Glomerular endothelial cell (primary cell): ENCODE data around the gene HDHD3. TPM values are rescaled to one million over a fixed set of nuclear protein-coding genes. Genes with fewer than 3 reads are reported as not detected.
"Not testable (repeated sequence)": the region's sequence is repeated elsewhere in the genome, so short reads cannot be mapped to it uniquely, and the experiment has no call there.

Experiments used
- DNase-seq: peaks from one replicate; pipeline ENCODE4 v3.0.0-alpha.2; 2011; ENCODE audit warnings: low read depth, low spot score; ENCODE audit errors: extremely low read depth
- total RNA-seq: library from RNA; depleted of rRNA; stranded (reverse); fragments of >200 nt; gene quantifications from 2 replicates; pipeline ENCODE4 v1.2.3, GENCODE V29; 2015

The HDHD3 gene
- 8.5 and 17.4 TPM in 2 replicates for total RNA-seq

GRCh38 chr9:113376634-113377567 lies at the start of gene HDHD3:
HDHD3 (minus strand) TSS chr9:113376986; CDS start chr9:113374354, 2,632 bp downstream.
- no peak for DNase-seq

- no peak for DNase-seq
These were observed 48.3 kb upstream of the HDHD3 start for GRCh38 chr9:113425072-113425471.

- DNase-seq: no peak
These were observed 44.9 kb upstream of the HDHD3 start for GRCh38 chr9:113421726-113422125.

DNA sequence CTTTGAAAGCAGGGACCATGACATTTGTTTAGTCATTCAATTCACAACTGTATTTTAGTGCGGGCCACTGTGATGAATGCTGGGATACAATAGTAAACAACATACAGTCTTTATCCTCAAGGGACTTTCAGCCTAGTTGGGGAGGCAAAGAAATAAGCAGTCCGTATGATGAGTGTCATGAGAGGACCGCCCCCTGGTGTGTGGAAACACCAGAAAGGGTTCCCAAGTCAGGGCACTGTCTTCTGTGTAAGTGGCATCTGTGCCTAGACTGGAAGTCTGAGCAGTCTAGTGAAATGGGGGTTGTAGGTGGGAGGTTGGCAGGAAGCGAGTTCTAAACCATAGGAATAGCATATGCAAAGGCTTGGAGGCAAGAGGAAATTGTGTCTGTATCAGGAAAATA lies 40.6 kb upstream of the HDHD3 start:
- no peak for DNase-seq

- no peak for DNase-seq
These were observed 39.4 kb upstream of the HDHD3 start for GRCh38 chr9:113416149-113416721.

- peak; percentile 60 for DNase-seq
These were observed 33.5 kb upstream of the HDHD3 start, which contains the start of the genes C9orf43 and POLE3 for GRCh38 chr9:113410207-113410864. C9orf43 (plus strand) TSS chr9:113410747; CDS start chr9:113413494, 2,747 bp downstream. POLE3 (minus strand) TSS chr9:113410675; CDS start chr9:113410293, 382 bp downstream.

DNA sequence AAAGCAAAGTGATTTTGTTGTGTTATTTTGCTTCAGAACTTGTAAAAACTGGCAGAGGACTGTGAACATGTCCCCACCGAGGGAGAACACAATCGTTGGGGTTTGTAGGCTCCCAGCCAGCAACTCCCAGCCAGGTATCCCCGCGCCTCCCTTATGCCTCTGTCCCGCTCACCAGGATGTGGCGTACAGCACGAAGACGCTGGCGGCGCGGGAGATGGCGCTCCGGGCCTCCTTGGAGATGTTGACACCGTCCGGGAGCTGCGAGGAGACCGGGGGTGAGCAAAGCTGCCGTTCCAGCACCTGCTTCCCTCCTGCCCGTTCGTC lies 33.1 kb upstream of the HDHD3 start:
- no peak for DNase-seq

DNA sequence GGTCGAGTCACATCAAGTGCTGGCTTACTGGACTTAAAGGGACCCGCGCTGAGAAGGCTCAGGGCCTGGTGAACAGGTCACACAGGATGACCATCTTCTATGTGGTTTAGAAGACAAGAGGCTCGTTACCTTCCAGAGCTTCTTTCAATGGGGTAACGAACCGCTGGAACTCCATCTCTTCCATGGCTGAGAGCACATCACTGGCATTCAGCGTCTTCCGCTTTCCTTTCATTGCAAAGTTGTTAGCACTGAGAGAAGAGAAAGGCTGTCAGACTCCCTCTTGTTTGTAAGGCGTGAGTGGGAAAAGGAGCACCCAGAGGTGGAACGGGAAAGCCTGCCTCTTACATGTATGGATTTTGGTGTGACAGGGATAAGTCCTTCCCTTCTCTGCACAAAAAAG lies 32.7 kb upstream of the HDHD3 start:
- no peak for DNase-seq

DNA sequence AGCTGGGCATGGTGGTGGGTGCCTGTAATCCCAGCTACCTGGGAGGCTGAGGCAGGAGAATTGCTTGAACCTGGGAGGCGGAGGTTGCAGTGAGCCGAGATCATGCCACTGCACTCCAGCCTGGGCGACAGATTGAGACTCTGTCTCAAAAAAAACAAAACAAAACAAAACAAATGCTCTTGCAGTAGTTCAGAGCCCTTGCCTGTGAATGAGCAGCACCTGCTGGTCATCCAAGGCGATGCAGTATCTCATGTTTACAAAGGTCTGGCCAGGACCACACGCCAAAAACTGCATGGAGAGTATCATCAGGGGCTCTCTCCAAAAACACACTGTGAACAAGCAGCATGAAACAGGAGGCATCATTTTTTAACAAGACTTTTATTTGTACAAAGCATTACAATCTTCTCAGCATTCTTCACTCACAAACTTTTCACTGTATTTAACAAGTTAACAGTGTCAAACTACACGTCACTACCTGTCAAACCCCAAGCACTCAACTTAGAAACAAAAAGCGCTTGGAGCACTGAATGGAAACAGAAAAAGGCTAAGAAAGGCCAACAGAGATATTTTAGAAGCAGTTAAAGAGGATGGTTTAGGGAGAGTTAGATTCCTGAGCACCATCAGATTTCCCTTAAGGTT lies 30.2 kb upstream of the HDHD3 start:
- not testable (repeated sequence) for DNase-seq

DNA sequence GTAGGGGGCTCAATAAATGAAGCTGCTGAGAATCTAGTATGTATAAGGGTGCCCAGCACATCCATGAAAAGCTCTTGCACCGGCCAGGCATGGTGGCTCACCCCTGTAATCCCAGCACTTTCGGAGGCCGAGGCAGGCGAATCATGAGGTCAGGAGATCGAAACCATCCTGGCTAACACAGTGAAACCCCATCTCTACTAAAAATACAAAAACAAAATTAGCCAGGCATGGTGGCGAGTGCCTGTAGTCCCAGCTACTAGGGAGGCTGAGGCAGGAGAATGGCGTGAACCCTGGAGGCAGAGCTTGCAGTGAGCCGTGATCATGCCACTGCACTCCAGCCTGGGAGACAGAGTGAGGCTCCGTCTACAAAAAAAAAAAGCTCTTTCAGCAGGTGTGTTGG lies 29.6 kb upstream of the HDHD3 start:
- DNase-seq: not testable (repeated sequence)

- no peak for DNase-seq
These were observed 26.9 kb upstream of the HDHD3 start for GRCh38 chr9:113403646-113404045.

GRCh38 chr9:113401027-113401792 lies 24.4 kb upstream of the HDHD3 start, which contains the start of gene ALAD:
ALAD (minus strand) TSS chr9:113401284; CDS start chr9:113393559, 7,725 bp downstream.
- peak; percentile 61 for DNase-seq

DNA sequence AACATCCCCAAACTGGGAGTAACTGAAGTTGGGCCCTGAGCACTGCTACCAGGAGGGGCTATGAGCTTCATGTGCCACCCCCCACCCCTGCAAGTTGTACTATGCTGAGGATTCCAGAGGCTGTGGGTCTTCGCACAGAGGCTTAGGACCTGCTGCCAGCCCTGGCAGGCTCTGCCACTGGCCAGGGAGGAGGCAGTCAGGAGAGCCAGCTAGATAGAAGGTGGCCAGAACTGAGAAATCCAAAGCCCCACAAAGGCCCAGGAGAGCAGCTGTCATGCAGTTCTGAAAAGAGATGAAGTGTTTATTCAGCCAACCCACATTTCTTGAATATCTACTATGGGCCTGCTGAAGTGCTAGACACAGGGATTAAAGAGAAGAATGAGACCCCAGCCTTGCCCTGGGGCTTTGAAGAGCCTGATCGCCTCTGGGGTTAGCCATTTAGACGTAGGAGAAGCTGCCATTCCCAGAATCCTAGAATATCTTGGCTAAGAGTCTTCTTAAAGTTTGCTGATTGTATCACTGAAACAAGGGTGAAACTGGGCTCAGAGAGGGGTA lies 22.9 kb upstream of the HDHD3 start:
- DNase-seq: no peak

DNA sequence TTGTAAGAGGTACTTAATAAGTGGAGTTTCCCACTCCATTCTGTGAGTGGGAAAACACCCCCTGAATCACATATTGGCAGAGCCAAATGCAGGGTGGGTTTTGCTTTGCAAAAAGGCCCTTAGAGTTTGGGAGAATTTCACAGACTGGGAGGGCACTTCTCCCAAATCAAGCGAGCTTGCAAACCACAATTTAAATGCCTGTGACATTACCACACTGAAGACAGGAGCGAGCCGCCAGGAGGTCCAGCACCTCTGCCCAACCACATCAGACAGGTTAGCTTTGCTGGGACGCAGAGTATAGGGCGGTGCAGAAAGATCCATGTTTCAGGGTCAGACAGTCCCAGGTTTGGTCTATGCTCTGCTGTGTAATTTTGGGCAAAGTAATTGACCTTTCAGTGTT lies 22.0 kb upstream of the HDHD3 start:
- DNase-seq: no peak

DNA sequence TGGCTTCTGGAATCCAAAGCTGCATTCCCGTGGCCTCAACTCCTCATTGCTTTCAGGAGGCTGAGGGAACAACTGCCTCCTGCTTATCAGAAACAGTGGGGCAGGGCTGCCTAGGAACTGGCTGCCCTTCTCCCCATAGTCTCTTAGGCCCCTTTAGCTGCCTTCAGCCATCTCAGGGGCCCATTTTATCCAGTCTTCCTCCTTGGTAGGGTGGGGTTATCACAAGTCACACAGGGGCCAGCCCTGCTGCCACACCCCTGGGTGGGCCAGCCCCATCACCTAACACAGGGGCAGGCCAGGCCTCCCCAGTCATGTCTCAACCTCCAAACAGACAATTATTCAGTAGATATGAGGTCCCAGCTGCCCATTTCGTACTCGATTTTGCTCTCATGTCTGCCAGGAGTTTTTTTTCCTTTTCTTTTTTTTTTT lies 20.4 kb upstream of the HDHD3 start:
- DNase-seq: no peak

- DNase-seq: no peak
These were observed 18.4 kb upstream of the HDHD3 start for GRCh38 chr9:113395000-113395861.

DNA sequence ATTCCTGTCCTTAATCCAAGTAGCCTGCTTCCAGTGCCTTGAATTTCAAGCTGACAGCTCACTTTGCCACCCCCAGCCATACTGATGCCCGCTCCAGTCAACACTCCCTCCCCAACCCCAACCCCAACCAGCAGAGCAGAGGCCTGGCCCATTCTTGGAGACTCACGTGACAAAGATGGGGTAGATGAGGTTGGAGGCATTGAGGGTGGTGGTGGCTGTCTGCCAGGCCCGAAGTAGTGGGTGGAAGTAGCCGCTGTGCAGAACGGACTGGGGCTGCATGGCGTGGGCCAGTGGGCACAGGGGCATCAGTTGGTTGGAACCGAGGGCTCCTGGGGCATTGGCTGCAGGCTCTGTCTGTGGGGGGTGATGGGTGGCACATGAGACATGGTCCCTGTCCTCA lies 16.5 kb upstream of the HDHD3 start:
- no peak for DNase-seq

GRCh38 chr9:113391917-113392316 lies 15.1 kb upstream of the HDHD3 start:
- no peak for DNase-seq
